Hematopoietic multipotent progenitor cell treated with erythropoietin and hydrocortisone succinate and interleukin-3 and kit ligand, for 8 days (in vitro differentiated cells): ENCODE results near the gene SLC22A23.
"Not testable (repeated sequence)": the region's sequence is repeated elsewhere in the genome, so short reads cannot be mapped to it uniquely, and the experiment has no call there.

Source experiments
- DNase-seq: peaks from one replicate; pipeline ENCODE4 v3.0.0-alpha.2; 2015

Gene SLC22A23

DNA sequence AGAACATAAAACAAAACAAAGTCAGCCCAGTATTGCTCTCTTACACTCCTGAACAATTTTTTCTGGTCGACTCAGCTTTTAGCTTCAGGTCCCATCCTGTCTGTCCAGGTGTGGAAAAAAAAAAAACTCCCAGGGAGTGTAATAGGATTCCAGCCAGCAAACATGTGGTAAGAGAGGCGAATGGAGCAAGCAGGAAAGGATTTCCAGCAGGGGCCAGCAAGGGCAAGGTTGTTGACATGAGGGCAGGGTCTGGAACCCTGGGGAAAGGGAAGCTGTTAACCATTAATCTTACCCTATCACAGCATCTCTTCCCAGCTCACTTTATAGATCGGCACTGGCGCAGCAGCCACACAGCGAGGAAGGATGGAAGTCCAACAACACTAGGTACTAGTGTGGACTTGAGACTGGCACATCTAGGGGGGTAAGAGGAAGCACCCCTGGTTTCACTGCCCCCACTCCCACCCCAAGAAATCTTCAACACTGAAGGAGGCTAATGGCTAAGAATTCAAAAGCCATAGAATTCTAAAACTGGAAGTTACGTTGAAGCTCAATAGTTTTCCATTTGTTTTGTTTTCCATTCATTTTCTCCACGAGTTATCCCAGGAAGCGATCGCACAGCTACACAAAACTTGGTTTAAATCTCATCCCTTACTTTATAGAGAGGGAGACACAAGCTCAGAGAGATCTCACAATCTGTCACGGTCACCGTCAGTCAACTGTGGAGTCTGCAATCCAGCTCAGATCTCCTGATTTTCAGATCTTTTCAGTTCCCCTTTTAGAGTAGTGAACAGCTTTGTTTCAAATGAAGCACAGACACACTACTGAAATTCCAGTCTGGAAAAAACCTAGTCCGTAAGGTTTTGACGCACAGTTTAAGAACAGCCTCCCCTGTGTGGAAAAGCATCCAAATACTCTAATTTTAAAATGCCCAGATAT is 53.3 kb downstream of the SLC22A23 start:
- DNase-seq: no peak

GRCh38 chr6:3402310-3403237 is 54.3 kb downstream of the SLC22A23 start:
- DNase-seq: no peak

DNA sequence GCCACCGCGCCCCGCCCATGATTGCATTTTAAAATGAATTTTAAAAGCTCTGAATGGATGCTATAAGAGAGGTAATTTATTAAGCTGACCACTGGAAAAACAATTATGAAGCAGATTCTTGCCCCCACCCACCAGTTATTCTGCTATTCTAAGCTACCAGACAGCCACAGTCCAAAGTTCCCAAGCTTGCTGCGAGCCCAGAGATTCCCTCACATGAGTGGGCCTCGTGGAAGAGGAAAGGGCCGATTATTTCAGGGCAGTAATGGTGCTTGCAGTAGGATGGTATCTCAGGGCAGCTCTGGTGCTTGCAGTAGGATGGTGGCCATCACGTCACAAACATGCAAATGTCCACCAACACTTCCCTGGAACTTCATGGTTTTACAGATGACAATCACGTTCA is 56.7 kb downstream of the SLC22A23 start:
- no peak for DNase-seq

- no peak for DNase-seq
Measured at GRCh38 chr6:3398755-3399696, 57.8 kb downstream of the SLC22A23 start.

DNA sequence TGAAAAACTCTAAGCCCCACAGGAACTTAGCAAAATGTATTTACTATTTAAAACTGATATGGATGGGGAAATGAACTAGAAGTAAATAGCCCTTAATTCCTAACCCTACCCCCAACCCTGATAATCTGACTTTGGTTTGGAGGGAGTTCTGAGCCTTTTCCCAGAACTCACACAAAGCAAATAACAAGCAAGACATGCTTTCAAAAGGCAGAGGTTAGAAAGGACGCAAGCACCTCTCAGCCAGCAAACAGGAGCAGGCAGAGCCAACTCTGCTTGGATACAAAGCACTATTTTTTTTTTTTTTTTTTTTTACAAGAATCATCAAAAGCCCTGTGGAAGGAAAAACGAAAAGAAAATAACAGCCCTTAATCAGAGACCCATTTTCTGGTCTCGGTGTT is 58.7 kb downstream of the SLC22A23 start:
- no peak for DNase-seq

DNA sequence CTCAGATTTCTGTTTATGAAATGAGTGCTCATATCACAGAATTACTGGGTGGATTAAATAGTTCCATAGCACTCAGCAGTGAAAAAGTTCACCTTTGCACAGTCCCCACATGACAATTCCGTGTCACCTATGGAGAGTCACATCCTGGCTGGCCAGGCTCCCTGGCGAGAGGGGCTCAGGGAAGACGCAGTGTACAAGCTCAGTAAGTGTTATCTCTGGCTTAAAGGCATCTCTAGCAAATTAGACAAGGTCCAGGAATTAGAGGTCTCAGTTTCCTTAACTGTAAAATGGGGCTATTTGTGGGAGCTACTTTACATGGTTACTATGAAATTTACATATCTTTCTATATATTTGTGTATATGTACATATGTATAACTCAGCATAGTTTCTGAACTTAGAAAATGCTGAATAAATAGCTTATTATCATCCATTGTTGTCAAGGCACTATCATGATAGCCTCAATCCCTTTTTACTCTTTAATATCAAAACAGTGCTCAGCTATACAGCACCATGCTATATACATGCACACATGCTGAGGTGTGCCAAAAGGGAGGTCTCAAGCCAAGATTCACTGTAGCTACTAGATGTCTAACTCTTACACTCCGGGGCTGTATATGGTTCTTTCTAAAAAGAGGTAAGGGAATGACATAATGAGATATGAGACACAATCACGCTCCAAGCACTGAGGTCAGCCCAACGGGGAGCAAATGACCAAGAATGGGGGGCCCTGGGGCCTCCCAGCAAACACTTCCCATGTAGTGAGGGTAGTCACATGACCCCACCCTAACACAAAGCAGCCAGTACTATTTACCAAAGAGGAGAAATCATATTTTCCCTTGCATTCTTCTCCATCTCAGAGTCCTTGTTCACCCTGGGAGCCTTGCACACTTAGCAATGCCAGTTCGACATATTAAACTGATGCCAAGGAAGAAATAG is 59.4 kb downstream of the SLC22A23 start:
- no peak for DNase-seq

DNA sequence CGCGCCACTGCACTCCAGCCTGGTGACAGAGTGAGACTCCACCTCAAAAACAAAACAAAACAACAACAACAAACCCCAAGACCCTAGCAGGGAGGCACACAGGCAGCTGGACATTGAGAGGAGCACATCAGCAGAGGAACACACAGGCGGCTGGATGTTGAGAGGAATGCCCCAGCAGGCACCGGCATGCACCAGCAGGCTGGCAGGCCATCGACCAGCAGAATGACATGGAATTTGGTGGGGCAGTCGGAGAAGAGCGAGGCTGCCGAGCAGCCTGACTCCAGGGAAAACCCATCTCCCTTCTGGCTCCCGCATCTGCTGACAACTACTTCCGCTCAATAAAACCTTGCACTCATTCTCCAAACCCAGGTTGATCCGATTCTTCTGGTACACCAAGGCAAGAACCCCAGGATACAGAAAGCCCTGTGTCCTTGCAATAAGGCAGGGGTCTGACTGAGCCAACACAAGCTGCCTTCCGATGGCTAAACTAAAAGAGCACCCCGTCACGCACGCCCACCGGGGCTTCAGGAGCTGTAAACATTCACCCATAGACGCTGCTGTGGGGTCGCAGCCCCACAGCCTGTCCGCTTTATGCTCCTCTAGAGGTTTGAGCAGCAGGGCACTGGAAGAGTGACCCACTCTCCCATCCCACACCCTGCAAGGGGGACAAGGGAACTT is 60.2 kb downstream of the SLC22A23 start:
- DNase-seq: no peak

- no peak for DNase-seq
Measured at GRCh38 chr6:3394671-3395070, 62.2 kb downstream of the SLC22A23 start.

DNA sequence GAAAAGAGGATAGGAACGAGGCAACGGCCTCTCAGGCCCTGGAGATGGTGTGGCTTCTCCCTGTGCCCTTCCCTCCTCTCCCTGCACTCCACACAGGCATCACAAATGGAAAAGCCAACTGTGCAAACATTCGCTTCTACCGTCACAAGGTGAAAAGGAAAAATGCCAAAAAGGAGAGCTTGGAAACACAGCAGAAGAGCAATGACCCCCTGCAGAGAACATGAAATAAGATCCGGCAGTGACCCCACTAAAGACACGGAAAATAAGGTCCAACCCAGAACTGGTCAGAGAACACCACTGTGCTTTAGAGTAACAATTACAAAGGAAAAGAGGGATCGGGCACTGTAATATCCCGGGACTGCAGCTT is 63.0 kb downstream of the SLC22A23 start:
- DNase-seq: no peak

DNA sequence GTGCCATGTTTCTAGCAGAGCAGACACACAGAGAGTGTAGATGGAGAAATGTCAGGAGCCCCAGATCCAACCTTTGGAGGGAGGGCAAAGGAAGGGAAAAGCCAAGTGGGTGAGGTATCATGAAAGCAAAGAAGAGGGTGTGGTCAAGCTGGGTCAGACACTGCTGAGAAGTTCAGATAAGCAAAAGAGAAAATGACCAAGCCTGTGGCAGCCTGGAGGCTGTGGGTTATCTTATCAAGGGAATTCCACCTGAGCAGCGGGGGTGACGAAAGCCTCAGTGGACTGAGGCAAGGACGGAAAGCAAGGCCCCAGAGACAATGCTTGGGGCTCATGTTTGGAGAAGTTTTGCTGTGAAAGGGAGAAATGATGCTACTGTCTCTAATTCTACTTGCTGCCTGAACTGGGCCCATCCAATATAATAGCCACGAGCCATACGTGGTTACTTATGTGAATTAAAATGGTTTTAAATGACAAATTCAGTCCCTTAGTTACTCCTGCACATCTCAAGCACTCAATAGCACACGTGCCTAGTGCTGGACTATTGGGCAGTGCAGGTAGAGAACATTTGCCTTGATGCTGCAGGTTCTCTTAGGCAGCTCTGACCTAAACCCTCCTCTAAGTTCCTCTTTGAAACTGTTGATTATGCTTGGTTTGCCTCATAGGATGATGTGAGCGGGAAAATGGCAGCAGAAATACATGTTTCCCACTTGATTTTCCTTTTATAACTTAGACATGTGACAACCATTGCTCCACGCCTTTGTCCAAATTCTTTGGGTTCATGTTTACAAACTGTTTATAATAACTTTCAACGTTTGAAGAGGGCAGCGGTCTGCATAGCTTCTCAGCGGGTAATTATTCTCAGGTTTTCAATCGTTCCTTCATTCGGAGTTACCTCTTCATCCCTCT is 63.7 kb downstream of the SLC22A23 start:
- peak; percentile 99 for DNase-seq

GRCh38 chr6:3391902-3392458 is 64.9 kb downstream of the SLC22A23 start:
- DNase-seq: no peak

- peak; percentile 96 for DNase-seq
Measured at GRCh38 chr6:3390698-3391097, 66.2 kb downstream of the SLC22A23 start.

DNA sequence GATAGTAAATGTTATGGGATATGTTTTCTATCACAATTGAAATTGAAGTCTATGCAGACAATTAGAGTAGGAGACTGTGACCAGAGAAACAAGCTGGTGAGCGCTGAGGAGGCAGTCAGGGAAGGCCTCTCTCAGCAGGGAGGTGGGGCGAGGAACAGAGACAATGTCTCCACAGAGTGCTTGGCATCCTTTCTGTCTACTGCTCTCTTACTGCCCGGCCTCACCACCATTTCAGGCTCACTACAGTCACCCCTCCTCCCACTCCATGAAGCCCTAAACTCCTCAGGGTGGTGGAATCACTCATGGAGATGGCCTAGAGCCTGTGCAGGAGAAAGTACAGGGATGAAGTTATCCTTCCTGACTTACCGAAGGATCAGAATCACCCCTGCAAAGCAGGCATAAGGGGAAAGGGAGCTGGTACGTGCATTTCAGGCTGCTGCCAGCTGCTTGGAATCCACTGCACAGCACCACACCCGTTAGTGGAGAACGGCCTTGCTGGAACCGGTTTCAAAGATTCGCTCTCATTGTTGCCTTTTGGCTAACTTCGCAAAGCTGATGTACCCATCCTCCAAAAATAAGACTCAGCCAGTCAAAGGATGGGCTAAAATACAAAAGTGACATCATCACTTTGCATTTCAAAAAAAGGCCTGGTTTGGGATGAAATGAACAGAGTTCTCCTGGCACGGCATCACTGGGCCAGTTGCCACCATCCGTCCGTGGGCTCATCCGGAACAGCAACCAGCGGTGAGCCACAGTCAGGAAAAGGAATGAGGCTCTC is 67.3 kb downstream of the SLC22A23 start:
- no peak for DNase-seq

DNA sequence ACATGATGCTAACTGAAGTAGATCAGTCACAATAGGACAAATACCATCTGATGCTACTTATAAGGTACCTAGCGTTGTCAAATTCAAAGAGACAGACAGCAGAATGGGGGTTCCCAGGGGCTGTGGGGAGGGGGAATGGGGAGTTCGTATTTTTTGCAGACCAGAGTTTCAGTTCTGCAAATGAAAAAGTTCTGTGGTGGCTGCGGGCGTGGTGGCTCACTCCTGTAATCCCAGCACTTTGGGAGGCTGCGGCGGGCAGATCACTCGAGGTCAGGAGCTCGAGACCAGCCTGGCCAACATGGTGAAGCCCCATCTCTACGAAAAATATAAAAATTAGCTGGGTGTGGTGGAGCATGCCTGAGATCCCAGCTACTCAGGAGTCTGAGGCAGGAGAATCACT is 68.1 kb downstream of the SLC22A23 start:
- DNase-seq: no peak

DNA sequence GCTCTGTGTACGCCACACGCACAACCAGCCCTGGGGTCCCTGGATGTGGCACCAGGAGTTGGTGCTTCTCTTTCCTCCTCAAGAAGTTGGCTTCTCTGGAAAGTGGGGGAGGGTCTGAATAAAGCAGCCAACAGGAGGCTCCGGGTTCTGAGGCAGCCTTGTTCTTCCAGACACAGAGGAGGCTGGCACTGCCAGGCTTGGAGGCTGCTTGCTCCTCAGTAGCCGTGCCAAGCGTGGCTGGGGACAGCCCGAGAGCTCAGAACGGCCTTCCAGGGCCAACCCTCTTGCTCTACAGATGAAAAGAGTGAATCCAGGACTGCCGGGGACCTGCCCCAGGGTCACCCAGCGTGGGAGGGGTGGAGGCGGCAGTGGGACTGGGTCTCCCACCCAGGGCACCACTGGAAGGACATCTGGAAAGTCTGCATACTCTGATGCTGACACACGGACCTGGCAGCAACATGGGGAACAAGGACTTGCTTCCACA is 70.4 kb downstream of the SLC22A23 start:
- DNase-seq: no peak

- no peak for DNase-seq
Measured at GRCh38 chr6:3385660-3386151, 71.1 kb downstream of the SLC22A23 start.

DNA sequence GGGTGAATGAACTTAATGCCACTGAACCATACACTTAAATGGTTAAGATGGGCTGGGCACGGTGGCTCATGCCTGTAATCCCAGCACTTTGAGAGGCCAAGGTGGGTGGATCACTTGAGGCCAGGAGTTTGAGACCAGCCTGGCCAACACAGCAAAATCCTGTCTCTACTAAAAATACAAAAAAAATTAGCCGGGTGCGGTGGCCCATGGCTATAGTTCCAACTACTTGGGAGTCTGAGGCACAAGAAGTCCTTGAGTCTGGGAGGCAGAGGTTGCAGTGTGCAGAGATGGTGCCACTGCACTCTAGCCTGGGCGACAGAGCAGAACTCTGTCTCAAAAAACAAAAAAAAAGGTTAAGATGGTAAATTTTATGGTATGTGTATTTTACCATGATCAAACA is 71.7 kb downstream of the SLC22A23 start:
- DNase-seq: not testable (repeated sequence)
